HG03460 (cell line): Measurements from ENCODE around the gene CADM1.

Experiments used
- ATAC-seq: cut with Tn5 transposase; IDR thresholded peaks from one replicate; pipeline ENCODE4 v1.9.1; 2021; ENCODE audit not compliant: unreplicated experiment

Gene CADM1

DNA sequence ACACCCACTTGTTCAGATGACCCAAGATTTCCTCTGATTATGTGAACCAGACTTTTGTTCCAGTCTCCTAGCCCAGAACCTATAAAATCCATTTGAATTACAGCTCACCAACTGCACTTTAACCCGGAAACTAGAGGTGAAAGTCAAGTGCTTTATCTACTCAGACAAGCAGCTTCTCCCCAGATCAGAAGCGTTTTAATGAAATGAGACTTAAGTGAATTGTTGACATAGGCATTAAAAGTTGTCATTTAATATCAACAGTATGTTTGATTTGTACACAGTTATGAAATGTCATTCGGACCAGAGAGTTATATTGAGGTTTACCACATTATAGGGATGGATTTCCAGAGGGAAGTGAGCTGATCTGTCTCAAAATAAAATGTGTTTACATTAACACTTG, 52.0 kb downstream of the CADM1 start:
- no peak for ATAC-seq

DNA sequence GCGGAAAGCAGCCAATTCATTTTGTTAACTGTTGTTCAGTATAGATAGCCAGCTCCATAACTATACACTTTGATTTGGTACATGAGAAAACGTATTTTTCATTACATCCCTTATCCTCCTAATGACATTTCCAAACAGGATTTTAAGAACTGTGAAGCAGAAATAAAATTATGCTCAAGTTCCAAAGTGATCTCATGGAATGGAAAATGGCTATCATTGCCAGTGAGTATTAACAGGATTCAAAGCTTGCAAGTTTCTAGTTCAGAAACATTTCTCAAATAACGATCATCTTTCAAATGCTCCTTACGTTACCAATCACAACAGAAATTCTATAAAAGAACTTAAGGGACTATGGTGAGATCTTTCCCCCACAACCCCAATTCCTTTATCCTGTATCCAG, 53.7 kb downstream of the CADM1 start:
- ATAC-seq: no peak

DNA sequence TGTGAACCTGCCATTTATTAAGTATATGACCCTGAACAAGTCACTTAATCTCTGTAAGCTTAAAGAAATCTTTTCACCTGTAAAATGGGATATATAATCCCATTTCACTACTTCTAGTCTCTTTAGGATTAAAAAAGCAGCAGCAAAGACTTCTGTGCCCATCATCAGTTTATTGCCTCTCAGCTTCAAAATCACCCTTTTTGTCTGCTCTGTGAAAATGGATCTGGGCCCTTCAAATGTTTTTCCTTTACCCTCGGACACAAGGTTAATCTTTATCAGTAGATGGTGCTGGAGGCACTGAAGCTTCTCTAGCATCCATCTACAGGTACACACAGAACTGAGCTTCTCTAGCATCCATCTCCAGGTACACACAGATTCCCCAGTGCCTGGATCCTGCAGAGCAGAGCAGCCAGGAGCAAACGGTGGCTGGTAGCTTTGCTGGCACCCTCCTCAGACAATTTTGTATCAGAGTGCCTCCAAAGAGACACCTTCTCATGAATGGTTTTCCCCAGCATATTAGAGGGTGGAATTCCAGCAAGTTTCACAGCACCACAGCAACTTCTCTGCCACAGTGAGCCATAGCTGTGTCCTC, 56.8 kb downstream of the CADM1 start:
- ATAC-seq: no peak

DNA sequence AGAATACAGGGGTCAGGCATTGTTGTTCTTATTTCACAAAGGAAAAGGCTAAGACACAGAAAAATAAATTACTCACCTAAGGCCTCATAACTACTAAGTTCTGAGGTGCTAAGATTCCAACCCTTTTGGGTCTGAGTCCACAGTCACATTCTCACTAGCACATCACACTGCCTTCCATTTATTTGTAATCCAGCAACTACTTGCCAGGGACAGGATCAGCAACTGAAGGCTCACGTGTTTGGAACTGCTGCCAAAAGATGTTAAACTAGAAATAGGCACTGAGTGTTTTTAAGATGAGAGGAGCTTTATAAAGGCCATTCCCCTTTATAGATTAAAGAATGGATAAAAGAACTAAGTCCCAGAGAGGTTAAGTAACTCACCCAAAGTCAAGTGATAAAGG, 58.0 kb downstream of the CADM1 start:
- no peak for ATAC-seq

DNA sequence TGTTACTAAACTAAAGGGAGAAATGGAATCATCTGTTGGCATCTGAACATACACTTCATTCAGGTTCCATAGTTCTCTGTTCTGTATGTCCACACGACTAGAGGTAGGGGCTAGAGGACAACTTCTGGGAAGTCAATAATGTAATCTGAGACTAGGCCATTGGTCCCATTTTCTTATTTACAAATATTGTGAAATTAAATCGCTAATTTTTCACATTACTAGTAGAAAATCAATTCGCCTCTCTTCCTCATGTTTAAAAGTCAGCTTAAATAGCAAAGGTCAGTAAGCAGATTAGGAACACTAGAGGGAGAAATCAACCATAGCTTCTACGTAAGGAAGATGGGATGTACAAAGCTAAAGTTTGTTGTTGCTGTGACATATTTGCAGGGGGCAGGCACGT, 59.7 kb downstream of the CADM1 start:
- no peak for ATAC-seq

DNA sequence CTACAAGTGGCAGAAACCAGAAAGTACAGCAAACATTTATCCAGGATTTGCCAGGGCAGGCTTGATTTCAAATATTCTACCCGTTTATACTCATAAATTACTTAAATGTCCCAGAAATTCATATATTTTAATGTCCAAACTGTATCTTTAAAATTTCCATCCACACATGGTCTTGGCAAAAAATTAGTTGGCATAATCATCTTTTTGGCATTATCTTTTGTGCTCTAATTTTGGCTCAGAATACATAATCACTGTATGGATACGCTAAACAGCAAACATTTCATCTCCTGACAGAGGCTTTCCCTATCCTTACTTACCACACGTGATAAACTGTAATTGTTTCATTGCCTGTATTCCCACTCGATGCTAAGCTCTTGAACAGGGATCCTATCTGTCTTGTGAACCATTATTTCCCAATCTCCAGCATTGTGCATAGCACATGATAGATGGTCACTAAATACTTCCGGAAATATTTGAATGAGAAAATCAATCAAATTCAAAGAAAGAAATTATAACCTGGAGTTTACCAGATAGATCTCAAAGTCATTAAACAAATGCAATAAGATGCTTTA, 64.2 kb downstream of the CADM1 start:
- ATAC-seq: no peak

DNA sequence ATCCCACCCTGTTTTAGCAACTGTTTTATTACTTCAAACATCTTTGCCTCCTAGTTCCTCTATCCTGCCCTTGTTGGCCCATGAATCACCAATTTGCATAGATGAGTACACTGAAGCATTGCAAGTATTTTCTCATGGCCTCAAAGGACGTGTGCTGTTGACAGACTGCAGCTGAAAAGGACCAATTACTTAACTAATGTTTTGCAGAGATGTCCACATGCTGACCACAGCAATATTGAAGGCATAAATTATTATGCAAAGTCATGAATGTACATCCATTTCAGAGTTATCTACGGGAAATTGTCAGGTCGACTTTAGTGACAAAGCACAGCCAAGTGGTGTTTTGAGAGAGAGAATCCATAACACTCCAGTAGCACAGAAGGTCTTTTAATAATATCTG, 64.8 kb downstream of the CADM1 start:
- ATAC-seq: no peak

DNA sequence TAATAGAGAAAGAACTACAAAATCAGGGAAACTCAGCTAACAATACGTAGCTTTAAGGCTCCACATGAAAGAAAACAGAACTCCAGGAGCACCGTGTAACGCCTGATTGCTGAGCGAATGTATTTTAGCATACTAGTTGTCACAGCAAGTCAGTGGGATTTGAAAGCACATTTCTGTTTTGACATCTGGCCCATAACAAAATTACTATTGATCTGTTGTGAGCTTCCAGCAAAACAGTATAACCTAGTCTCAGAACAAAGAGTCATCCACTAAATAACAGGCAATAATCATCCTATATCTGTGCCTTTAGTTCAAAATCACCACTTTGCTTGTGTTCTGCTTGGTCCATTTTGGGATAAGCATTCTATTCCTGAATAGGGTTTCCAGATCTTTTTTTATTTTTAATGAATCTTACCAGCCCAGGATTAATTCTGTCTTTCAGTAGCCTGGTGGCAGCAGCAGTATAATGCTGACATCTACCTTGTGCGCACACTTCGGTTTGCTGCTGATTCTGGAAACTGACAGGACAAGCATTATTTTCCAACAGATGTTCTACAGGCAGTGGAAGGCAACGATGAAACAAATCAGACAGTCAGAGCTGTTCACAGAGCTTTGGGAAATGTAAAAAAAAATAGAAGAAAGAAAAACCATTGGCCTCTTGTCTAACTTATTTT, 66.2 kb downstream of the CADM1 start:
- no peak for ATAC-seq

DNA sequence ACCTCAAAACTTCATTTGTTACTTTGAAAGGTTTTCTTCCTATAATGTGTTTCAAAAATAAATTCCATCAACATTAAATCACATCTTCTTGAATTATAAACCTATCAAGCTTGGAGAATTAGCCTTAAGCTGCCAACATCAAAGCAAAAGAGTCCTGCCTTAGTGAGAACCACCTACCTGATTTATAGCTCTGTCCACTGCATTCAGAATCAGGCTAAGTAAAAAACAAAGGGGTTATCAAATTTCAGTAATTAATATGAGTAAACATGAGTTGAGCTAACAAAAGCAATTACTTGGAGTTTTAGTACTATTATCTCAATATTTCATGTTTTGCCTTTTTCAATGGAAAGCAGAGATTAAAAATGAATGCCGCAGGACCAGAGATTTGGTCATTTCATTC, 73.9 kb downstream of the CADM1 start:
- ATAC-seq: no peak

DNA sequence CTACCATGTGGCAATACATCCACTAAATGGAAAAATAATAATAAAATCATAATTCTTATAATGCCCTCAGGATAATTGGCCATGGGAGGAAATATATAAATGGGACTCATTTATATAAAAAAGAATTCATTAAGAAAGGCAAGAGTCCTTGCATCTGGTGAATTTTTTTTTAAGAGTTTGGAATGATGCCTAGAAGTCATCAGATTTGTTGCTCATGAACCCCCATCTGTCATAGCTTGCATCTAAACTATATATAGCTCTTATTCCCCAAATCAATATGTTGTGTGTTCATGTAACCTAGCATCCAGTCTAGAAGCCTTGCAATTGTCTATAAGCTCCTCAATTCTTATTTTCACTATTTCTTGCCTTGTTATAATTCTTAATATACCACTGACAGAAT, 75.9 kb downstream of the CADM1 start:
- ATAC-seq: no peak

DNA sequence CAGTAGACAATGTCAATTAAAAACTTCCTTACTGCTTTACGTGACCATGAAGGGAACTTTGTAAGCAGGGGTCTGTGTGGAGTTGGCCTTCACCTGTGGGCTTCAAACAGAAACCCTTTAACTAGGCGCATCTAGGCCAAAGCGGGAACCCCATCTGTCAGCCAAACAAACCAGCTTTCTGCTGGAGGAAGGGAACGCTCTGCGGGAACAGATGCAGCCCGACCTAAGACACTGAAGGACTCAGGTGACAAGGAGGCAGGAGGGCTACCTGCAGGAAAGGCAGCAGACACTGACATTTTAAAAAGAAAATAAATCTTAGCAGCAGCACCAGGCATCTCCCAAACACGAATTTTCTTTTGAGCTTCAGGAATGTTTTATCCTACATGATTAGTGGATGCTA, 78.4 kb downstream of the CADM1 start:
- ATAC-seq: no peak

DNA sequence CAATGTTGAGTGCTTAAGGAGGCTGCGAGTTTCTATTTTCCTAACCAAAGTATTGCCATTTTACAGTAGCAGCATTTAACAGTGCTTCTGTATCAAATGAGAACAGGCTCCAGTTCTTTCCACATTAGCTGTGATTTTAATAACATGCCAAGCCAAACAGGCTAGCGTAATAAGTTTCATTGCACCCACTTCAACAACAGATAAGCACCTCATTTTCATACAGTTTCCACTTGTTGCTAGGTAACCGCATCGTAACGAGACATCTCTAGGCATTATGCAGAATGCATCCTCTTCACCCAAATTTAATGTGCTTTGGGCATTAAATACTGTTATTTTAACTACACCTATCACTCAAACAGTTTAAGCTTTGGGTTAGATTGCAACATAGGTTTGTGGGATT, 79.0 kb downstream of the CADM1 start:
- ATAC-seq: no peak

DNA sequence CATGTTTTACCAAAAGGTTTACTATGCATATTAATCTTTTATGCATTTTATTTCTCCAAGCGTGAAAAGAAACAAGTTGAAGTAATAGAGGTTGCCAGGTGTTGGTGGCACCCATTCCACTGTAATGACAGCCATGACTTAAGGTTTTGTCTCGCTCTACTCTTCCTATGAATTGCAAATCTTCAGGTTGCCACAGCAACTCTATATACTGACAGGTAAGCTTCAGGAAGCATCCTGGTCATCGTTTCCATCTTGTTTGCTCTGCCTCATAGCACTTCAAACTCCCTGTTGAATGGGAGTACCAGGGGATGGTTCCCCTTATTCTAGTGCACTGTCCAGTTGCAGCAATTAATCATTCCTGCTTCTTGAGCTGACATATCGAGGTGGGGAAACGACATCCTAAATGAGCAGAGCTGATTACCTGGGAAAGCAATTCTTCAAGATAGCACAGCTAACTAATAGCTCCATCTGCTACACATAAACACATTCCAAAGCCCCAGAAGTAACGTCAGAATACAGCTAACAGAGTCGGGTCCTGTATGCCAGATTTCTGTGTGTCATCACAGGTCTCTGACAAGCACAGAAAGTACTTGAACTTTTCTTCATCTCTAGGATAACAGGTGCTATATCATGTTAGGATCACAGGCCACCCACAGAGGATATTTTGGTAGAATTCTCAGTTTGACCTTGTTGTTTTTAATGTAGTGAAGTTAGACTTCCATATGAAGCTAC, 80.3 kb downstream of the CADM1 start:
- ATAC-seq: no peak

DNA sequence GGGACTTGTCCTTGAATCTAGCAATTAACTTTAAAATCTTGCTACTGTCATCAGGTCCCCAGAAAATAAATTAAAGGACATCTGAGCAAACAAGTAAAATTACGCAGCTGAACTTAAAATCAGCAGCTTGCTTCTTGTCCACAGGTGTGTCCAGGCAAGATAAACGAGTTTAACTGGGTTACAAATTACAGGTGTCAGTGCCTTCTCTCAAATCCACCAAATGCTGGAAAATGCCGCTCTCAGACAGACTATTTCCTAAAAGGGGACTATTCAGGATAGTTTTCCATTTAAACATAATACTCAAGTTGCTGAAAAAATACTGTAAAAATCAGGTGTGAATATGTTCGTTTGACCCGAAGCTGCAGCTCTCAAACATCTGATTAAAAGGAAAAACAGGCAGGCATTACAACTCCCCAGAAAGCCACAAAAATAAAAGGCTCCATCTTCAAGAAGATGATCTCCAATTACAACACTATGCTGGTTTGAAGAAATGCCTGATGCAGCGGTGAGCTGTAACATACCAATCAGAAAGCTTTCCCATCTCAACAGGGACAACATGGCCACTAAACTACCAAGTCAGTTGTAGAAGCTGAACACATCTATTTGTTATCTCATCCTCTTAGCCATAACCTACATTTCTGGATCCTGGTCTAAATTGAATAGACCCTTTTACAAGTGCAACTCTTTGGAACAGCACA, 82.1 kb downstream of the CADM1 start:
- no peak for ATAC-seq

DNA sequence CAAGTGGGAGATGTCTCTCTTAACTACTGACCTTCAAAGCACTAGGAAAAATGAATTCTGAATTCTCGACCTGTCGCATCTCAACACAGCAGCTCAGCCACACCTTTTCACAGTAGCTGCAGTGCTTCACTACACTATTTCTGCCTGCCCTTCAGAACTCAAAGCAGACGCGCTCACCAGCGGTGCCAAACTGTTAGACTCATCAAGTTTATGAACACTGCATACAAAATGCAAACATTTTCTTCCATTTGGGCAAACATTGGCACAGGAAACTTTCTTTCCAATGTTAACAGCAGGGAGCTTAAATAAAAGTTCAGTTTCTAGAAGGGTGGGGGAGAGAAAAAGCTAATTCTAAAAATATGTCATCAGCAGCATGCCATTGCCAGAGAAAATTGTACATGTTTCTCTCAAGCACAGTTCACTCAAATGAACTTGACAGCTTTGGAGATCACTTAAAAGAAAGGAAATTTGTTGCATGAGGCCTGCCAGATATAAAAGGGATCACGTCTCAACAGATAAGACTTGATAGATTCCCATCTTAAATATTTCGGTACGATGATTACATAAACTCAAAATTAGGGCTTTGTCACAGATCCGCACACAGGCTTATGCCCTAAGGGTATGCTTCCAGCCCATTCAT, 82.7 kb downstream of the CADM1 start:
- no peak for ATAC-seq

DNA sequence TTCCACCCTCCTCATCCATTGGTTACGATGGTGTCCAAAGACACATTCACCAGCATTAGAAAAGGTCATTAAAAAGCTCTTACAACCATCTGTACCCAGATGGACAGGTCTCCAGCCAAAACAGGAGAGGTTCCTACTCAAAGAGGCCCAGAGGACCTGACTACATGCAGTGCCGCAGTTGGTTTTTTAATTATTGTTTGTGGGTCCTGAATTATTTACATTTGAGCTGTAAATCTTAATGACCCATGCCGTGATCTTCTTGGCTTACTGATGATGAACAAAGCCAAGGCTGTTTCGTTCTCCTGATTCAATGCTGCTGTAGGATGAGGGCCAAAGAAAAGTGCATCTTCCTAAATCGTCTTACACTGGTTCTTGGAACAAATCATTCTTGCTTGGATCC, 83.7 kb downstream of the CADM1 start:
- ATAC-seq: no peak

DNA sequence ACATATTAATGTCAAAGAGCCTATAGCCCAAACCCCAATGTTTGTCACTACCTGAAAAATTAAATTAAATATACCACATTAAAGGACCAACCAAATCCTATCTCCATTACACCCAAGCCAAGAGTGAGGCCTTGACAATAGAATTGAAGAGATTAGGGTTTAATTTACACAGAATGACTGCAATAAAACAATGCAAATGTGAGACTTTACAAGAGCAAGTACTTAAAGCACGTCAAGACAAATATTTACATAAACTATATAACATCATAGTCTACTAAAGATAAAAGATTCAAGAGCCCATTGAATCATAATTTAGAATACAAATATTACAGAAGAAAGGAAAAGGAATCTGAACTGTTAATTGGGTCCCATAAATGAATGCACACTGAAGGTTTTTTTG, 85.6 kb downstream of the CADM1 start:
- no peak for ATAC-seq

DNA sequence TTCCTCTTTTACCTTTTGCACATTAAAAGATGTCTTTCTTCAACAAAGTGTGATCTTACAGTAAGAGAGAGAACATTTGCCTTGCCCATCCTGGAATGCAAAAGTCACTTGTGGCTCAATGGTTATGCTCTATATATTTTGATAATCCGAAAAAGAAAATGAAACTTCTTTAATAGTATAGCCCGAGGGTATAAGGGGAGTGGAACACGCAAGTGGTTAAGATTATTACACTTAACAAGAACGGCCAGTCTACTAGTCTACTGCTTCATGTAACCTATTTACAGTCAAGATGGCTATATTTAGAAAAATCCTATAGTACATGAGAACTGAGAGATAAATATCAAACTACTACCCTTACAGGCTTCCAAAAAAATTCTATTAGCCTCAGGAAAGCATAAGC, 86.1 kb downstream of the CADM1 start:
- no peak for ATAC-seq

DNA sequence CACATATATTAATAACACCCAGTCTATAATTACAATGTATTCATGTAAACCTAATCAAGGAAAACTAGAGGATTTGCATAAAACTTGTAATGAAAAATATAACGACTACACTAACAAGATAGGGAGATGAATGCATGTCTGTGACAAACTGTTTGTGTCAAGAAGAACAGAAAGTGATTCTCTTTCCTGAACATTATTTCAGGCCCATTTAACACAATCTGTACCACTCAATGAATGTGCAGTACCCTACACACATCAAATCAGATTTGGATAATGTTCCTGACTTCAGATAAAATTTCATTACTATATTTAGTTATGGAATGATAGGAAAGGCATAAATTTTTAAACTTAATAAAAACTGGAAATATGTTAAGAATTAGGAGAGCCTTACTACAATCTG, 93.1 kb downstream of the CADM1 start:
- no peak for ATAC-seq

DNA sequence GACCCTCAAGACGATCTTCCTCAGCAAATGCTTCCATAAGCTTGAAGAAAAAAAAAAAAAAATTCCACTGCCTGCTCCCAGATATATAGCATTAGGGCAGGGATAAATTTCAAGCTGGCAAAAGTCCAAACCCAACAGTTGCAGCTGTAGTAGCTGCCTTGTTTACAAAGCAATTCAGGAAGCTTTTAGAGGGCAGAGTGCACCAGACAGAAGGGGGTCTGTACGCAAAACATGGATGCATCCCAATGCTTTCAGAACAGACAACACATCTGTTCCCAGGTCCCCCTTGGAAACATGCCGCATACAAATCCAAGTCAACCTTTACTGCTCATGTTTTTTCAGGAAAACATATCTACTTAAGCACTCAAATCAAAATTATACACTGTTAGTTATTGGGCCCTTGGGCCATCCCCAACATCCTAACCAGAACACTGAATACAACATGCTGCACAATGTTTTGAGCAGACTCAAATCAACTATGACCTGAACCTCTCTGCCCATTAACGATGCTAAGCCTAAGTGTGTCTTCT, 94.5 kb downstream of the CADM1 start:
- ATAC-seq: no peak

DNA sequence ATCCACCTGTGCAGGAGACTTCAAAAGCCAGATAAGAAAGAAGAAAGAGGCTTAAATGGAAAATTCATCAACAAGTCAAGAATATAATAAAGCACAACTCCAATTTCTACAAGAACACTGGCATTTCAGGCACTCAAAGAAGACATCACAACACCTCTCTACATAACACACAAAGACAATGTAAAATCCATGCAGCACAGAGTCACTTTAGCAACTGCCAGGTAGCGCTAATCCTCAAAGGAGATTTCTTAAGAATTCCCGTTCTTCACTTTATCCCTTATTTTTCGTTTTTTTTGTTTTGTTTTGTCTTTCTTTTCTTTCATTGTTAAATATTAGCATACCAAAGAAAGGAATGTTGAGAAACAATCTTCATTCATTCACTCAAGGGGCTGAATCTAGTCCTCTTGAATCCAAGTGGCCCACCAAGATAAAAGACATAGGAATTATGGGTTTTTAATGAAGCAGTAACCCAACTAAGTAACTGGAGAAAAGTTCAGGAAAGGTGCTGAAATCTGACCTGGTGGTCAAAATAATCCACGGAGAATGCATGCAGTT, 95.0 kb downstream of the CADM1 start:
- no peak for ATAC-seq
